GM12878 (cell line): ENCODE data around the gene NEK2. TPM values are rescaled to one million over a fixed set of nuclear protein-coding genes. Genes with fewer than 3 reads are reported as not detected.

ENCODE experiments used
- CBX3 ChIP-seq: fragments of 200-600 bp; sonication (generic); IDR thresholded peaks from 2 replicates; pipeline ENCODE4 v1.6.1; 2016; ENCODE audit warnings: low read depth, borderline replicate concordance
- EGR1 ChIP-seq, 2 experiments: IDR thresholded peaks; 1 replicate in 1 of 2; 2 replicates in 1 of 2; pipeline ENCODE4 v1.6.1; 2011 to 2012; ENCODE audit warnings: low read depth in 2 of 2, low read length in 2 of 2, borderline replicate concordance in 1 of 2, mild to moderate bottlenecking in 1 of 2, moderate library complexity in 1 of 2
- ESRRA ChIP-seq: IDR thresholded peaks from 2 replicates; pipeline ENCODE4 v1.6.1; 2012; ENCODE audit warnings: mild to moderate bottlenecking, low read length, improper control_type of control experiment
- FOXK2 ChIP-seq: fragments of 450-650 bp; IDR thresholded peaks from 2 replicates; pipeline ENCODE4 v1.6.1; 2017; ENCODE audit warnings: mild to moderate bottlenecking, moderate library complexity
- GABPA ChIP-seq: IDR thresholded peaks from 2 replicates; pipeline ENCODE4 v1.6.1; 2014; ENCODE audit warnings: antibody characterized with exemption, low read depth, mild to moderate bottlenecking, inconsistent platforms
- MAX ChIP-seq: IDR thresholded peaks from 2 replicates; pipeline ENCODE4 v1.6.1; 2012; ENCODE audit warnings: low read depth, low read length, improper control_type of control experiment
- NR2F1 ChIP-seq: fragments of 450-650 bp; conservative IDR thresholded peaks from 2 replicates; pipeline ENCODE4 v1.6.1; 2017; ENCODE audit warnings: mild to moderate bottlenecking
- PML ChIP-seq: IDR thresholded peaks from 2 replicates; pipeline ENCODE4 v1.6.1; 2012; ENCODE audit warnings: low read length, inconsistent platforms
- POLR2A ChIP-seq: IDR thresholded peaks from 2 replicates; pipeline ENCODE4 v1.6.1; 2011; ENCODE audit warnings: low read depth, mild to moderate bottlenecking, low read length
- RB1 ChIP-seq: fragments of 450-650 bp; formaldehyde crosslinking; IDR thresholded peaks from 2 replicates; pipeline ENCODE4 v1.6.1; 2017; ENCODE audit warnings: mild to moderate bottlenecking, borderline replicate concordance
- YY1 ChIP-seq: IDR thresholded peaks from 2 replicates; pipeline ENCODE4 v1.6.1; 2011; ENCODE audit warnings: low read depth, mild to moderate bottlenecking, low read length
- ZNF217 ChIP-seq: fragments of 450-650 bp; IDR thresholded peaks from 2 replicates; pipeline ENCODE4 v1.6.1; 2017; ENCODE audit warnings: antibody characterized with exemption, mild to moderate bottlenecking
- ZNF622 ChIP-seq: fragments of 450-650 bp; IDR thresholded peaks from 2 replicates; pipeline ENCODE4 v1.6.1; 2017; ENCODE audit warnings: mild to moderate bottlenecking, inconsistent platforms
- polyA plus RNA-seq, 11 experiments: library from polyadenylated mRNA; depleted of rRNA in 4 of 11; unstranded in 6 of 11; stranded (reverse) in 5 of 11; fragments of >200 nt; fragmentation: Nextera tagmentation in 4 of 11; fragmentation: Illumina TruSeq in 1 of 11; extraction: Ambion mirVana in 4 of 11; extraction: Trizol in 1 of 11; gene quantifications; 1 replicate in 1 of 11; 2 replicates in 10 of 11; pipeline versions ENCODE4 v1.2.1 to v1.2.3, GENCODE V29; 2011 to 2016; ENCODE audit warnings: inconsistent platforms in 2 of 11, missing spikeins in 2 of 11, low read depth in 1 of 11
- total RNA-seq, 4 experiments: library from RNA; depleted of rRNA in 3 of 4; stranded (reverse); fragments of >200 nt in 3 of 4; fragmentation: Illumina TruSeq in 1 of 4; extraction: Trizol in 1 of 4; gene quantifications; 2 replicates each; pipeline versions ENCODE4 v1.2.1 to v1.2.3, GENCODE V29; 2013 to 2021
- TF ChIP-seq, protein P1 (sequence below): fragments of 450-650 bp; formaldehyde crosslinking; IDR thresholded peaks from 2 replicates; pipeline ENCODE4 v1.4.0; 2020; ENCODE audit warnings: mild to moderate bottlenecking, moderate library complexity
- TF ChIP-seq, protein P2 (sequence below): fragments of 450-650 bp; IDR thresholded peaks from 2 replicates; pipeline ENCODE4 v1.6.1; 2017; ENCODE audit warnings: borderline replicate concordance
- TF ChIP-seq, protein P3 (sequence below): fragments of 450-650 bp; formaldehyde crosslinking; IDR thresholded peaks from 2 replicates; pipeline ENCODE4 v1.5.0; 2022; ENCODE audit warnings: mild to moderate bottlenecking, missing genetic modification characterization
- TF ChIP-seq, protein P4 (sequence below): fragments of 450-650 bp; IDR thresholded peaks from 2 replicates; pipeline ENCODE4 v1.6.1; 2016; ENCODE audit warnings: mild to moderate bottlenecking, moderate library complexity, borderline replicate concordance

The NEK2 gene
- total and polyA plus RNA-seq, 10 of the 15 experiments (the other 5 are each of a cell fraction or from before 2014, with no cell fraction given), result 16.7 to 49.7 (median 36.9) TPM

GRCh38 chr1:211677659-211678058 lies 2.2 kb upstream of the NEK2 start (continued):
- TF ChIP-seq ESRRA, result no peak
- no peak for TF ChIP-seq FOXK2
- TF ChIP-seq MAX, result no peak
- TF ChIP-seq ZNF217, result no peak
- TF ChIP-seq, protein P1, sequence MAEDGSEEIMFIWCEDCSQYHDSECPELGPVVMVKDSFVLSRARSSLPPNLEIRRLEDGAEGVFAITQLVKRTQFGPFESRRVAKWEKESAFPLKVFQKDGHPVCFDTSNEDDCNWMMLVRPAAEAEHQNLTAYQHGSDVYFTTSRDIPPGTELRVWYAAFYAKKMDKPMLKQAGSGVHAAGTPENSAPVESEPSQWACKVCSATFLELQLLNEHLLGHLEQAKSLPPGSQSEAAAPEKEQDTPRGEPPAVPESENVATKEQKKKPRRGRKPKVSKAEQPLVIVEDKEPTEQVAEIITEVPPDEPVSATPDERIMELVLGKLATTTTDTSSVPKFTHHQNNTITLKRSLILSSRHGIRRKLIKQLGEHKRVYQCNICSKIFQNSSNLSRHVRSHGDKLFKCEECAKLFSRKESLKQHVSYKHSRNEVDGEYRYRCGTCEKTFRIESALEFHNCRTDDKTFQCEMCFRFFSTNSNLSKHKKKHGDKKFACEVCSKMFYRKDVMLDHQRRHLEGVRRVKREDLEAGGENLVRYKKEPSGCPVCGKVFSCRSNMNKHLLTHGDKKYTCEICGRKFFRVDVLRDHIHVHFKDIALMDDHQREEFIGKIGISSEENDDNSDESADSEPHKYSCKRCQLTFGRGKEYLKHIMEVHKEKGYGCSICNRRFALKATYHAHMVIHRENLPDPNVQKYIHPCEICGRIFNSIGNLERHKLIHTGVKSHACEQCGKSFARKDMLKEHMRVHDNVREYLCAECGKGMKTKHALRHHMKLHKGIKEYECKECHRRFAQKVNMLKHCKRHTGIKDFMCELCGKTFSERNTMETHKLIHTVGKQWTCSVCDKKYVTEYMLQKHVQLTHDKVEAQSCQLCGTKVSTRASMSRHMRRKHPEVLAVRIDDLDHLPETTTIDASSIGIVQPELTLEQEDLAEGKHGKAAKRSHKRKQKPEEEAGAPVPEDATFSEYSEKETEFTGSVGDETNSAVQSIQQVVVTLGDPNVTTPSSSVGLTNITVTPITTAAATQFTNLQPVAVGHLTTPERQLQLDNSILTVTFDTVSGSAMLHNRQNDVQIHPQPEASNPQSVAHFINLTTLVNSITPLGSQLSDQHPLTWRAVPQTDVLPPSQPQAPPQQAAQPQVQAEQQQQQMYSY (CRISPR knock-in tag), result no peak
- TF ChIP-seq EGR1 (IDR thresholded peaks at IDR 0.05; ENCODE audit: borderline replicate concordance in 1 of 2, low read depth in 2 of 2, low read length in 2 of 2), result no peak
- TF ChIP-seq GABPA, result no peak
- TF ChIP-seq RB1, result no peak
- TF ChIP-seq, protein P2, sequence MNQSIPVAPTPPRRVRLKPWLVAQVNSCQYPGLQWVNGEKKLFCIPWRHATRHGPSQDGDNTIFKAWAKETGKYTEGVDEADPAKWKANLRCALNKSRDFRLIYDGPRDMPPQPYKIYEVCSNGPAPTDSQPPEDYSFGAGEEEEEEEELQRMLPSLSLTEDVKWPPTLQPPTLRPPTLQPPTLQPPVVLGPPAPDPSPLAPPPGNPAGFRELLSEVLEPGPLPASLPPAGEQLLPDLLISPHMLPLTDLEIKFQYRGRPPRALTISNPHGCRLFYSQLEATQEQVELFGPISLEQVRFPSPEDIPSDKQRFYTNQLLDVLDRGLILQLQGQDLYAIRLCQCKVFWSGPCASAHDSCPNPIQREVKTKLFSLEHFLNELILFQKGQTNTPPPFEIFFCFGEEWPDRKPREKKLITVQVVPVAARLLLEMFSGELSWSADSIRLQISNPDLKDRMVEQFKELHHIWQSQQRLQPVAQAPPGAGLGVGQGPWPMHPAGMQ, result no peak
- no peak for TF ChIP-seq POLR2A
- TF ChIP-seq, protein P3, sequence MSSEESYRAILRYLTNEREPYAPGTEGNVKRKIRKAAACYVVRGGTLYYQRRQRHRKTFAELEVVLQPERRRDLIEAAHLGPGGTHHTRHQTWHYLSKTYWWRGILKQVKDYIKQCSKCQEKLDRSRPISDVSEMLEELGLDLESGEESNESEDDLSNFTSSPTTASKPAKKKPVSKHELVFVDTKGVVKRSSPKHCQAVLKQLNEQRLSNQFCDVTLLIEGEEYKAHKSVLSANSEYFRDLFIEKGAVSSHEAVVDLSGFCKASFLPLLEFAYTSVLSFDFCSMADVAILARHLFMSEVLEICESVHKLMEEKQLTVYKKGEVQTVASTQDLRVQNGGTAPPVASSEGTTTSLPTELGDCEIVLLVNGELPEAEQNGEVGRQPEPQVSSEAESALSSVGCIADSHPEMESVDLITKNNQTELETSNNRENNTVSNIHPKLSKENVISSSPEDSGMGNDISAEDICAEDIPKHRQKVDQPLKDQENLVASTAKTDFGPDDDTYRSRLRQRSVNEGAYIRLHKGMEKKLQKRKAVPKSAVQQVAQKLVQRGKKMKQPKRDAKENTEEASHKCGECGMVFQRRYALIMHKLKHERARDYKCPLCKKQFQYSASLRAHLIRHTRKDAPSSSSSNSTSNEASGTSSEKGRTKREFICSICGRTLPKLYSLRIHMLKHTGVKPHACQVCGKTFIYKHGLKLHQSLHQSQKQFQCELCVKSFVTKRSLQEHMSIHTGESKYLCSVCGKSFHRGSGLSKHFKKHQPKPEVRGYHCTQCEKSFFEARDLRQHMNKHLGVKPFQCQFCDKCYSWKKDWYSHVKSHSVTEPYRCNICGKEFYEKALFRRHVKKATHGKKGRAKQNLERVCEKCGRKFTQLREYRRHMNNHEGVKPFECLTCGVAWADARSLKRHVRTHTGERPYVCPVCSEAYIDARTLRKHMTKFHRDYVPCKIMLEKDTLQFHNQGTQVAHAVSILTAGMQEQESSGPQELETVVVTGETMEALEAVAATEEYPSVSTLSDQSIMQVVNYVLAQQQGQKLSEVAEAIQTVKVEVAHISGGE, result no peak
- TF ChIP-seq, protein P4, sequence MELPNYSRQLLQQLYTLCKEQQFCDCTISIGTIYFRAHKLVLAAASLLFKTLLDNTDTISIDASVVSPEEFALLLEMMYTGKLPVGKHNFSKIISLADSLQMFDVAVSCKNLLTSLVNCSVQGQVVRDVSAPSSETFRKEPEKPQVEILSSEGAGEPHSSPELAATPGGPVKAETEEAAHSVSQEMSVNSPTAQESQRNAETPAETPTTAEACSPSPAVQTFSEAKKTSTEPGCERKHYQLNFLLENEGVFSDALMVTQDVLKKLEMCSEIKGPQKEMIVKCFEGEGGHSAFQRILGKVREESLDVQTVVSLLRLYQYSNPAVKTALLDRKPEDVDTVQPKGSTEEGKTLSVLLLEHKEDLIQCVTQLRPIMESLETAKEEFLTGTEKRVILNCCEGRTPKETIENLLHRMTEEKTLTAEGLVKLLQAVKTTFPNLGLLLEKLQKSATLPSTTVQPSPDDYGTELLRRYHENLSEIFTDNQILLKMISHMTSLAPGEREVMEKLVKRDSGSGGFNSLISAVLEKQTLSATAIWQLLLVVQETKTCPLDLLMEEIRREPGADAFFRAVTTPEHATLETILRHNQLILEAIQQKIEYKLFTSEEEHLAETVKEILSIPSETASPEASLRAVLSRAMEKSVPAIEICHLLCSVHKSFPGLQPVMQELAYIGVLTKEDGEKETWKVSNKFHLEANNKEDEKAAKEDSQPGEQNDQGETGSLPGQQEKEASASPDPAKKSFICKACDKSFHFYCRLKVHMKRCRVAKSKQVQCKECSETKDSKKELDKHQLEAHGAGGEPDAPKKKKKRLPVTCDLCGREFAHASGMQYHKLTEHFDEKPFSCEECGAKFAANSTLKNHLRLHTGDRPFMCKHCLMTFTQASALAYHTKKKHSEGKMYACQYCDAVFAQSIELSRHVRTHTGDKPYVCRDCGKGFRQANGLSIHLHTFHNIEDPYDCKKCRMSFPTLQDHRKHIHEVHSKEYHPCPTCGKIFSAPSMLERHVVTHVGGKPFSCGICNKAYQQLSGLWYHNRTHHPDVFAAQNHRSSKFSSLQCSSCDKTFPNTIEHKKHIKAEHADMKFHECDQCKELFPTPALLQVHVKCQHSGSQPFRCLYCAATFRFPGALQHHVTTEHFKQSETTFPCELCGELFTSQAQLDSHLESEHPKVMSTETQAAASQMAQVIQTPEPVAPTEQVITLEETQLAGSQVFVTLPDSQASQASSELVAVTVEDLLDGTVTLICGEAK, result no peak
- no peak for TF ChIP-seq PML
- no peak for TF ChIP-seq CBX3
- peak; percentile 78 for TF ChIP-seq YY1
- TF ChIP-seq NR2F1, result no peak
- TF ChIP-seq ZNF622, result no peak
